GM19023 (cell line): ENCODE measurements around the gene FAM229A.

ENCODE experiments used
- ATAC-seq: cut with Tn5 transposase; IDR thresholded peaks from one replicate; pipeline ENCODE4 v1.9.1; 2021; ENCODE audit warnings: mild to moderate bottlenecking, moderate library complexity; ENCODE audit not compliant: unreplicated experiment

Gene FAM229A

DNA sequence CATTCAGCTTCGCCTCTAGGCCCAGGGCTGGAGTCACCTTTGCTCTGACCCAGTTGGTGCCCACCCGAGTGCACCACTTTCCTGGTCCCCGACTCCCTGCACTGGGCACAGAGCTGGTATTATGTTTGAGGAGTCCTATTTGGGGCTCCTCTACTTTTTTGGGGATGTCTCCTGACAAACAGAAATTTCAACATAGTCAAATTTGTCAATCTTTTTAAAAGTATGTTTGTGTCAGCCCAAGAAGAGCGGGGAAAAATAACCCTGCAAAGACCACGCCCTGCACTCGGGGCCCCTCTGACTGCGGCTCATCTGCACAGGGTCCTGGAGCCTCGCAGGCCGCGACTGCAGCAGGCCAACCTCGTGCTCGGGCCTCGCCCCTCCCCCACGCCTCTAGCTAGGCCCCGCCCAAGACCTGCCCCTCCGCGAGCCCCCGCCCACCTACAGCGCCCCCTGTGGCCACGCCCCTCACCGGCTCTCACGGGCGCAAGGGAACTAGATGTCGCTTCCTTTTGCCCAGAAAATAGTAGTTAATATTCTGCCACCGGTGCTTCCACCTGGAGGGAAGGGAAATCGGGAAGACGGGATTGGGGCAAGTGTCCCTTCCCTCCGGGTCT, 11.4 kb downstream of the FAM229A start:
- peak; percentile 39 for ATAC-seq

DNA sequence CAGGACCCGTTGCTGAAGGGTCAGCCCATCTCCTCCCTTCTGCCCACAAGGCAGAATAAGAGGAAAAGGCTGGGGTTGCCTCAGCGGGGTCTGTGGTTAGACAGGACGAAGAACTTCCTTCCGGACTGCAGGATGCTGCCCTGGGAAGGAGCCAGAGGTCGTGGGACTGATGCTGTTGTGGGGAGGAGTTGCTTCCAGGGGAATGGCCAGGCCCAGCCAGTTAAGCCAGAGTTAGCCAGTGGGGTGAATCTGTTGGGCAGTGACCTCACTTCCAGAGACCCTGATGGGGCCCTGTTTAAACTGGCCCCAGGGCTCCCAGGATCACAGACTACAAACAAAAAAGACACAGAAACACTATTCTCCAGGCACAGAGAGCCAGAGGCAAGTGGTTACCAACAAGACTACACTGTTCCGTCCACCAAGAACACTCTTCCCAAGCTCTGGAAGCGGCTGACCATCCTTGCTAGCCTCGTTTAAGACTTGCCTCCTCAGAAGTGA, 13.0 kb downstream of the FAM229A start:
- no peak for ATAC-seq

DNA sequence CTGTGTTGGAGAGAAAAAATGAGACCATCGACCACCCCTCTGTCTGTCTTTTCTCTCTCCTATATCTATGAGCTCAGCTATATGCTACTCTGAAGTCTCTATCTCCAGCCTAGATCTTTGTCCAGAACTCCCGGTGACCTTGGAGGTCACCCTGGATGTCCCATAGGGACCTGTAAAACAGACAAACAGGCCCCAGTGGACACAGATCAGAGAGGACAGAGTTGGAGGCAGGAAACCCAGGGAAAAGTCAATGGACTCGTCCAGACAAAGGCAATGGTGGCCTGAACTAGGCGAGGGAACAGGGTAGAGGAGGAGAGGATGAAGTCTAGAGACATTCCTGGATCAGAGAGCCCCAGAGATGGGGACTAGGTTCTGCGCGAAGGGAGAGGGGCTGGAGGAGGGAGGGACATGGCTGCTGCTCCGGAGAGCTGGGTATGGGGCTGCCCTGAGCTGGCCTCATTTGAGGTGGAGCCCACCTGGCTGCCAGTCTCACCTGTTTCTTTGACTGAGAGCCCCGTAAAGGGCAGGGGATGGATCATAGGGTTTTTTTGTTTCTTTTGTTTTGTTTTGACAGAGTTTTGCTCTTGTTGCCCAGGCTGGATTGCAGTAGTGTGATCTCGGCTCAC, 15.6 kb downstream of the FAM229A start:
- no peak for ATAC-seq

DNA sequence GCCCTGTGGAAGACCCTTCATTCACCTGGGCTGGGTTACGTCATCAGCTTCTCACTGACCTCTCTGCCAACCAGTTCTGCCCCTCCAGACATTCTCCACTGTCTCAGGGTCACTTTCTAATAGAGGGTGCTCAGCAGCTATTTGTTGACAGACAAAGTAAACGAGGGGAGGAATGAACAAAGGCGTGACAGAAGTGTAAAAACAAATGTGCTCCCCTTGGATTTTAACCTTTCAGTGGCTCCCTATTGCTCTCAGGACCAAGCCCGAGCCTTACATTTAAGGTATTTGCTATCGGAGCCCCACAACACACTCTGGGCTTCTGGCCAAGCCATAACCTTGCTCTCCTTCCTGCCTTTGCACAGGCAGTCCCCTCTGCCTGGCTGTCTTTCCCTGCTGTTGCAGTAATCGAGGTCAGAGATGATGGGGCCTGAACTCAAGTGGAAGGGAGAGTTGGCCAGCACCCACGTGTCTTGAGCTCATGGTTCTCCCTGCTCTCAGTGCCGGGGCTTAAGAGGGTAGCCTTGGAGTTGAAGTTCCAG, 16.9 kb downstream of the FAM229A start:
- ATAC-seq = no peak

DNA sequence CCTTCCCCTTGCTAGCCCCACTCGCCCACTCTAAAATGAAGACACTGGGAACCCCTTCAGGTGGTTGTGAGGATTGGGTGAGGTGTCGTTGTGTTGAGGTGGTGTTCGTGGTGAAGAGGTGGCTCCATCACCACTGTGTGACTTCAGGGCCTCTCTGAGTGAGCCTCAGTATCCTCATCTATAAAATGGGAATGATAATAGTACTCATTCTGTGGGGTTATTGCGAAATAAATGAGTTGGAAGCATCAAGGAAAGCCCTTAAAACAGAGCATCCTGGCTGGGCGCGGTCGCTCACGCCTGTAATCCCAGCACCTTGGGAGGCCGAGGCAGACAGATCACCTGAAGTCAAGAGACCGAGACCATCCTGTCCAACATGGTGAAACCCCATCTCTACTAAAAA, 19.6 kb downstream of the FAM229A start:
- no peak for ATAC-seq

DNA sequence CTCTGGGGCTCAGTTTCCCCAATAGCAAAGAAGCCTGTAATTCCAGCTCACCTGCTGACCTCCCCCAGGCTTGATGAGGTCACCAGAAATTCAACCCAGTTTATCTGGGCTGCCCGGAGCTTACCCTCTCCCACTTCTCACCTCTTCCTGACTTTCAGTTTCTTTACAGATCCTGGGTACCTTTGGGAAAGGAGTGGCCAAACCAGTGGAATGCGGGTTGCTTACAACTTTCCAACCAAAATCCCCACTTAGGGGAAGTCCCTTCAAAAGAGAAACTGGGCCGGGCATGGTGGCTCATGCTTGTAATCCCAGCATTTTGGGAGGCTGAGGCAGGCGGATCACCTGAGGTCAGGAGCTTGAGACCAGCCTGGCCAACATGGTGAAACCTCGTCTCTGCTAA, 20.3 kb downstream of the FAM229A start:
- no peak for ATAC-seq

DNA sequence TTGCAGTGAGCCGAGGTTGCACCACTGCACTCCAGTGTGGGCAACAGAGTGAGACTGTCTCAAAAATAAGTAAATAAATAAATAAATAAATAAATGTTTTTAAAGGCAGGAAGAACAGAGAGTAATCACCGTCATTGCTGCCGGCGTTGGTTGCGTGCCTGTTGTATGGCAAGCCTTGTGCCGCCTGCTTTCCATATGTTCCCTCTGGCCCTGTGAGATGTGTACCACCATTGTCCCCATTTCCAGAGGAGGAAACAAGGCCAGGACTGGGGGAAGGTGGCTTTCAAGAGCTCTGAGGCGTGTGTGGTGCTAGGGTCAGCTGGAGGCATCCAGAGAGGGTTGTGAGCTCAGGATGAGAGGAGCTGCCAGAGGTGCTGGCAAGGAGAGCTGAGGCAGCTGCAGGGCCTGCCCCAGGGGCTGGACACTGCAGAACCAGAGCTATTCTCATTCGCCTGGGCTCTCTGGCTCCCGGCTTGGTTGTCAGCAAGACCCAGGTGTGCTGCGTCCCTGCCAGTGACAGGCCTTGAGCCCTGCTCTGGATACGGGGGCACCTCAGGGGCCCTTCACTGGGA, 21.0 kb downstream of the FAM229A start:
- no peak for ATAC-seq

DNA sequence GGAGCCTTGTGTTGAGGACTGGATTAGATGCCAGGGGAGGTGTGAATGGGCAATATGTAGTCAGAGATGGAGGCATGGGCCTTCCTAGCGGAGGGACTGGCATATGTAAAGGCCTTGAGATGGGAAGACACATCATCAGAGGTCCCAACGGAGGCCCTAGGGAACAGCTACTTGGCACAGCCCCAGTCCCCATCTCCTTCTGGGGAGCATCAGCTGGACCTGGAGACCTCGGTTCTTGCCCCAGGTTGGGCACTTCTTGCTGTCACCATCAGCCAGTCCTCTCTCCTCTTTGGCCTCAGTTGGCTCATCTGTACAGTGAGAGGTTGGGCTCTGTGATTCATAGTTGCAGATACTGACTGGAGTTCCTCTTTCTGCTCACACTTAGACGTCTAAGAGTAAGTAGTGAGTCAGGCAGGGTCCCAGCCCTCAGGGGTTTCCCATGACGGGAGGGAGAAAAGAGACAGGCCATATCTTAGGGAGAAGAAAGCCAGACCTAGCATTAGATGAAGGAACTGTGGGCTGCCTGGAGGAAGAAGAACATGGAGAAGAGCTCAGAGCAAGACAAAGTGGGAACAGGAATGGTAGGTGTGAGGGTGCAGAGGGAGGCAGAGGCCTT, 22.8 kb downstream of the FAM229A start:
- no peak for ATAC-seq

DNA sequence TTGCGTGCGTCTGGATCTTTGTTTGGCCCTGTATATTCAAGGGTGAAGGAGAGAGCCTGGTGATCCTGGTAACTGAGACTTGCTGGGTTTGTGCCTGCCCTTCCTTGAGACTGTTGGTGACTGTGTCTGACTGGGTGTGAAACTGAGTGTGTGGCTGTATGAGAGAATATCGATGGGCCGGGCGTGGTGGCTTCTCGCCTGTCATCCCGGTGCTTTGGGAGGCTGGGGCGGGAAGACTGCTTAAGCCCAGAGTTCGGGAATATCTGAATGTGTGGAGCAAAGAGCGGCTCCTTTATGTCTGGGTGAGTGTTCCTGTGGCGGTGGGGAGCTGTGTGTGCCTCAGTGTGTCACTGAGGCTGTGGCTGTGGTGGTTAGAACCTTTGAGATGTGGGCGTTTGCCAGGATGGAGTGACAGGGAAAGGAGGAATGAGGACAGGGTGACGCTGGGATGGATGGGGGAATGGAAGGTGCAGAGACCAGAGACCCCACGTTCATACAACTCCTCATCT, 23.6 kb downstream of the FAM229A start:
- ATAC-seq = no peak

DNA sequence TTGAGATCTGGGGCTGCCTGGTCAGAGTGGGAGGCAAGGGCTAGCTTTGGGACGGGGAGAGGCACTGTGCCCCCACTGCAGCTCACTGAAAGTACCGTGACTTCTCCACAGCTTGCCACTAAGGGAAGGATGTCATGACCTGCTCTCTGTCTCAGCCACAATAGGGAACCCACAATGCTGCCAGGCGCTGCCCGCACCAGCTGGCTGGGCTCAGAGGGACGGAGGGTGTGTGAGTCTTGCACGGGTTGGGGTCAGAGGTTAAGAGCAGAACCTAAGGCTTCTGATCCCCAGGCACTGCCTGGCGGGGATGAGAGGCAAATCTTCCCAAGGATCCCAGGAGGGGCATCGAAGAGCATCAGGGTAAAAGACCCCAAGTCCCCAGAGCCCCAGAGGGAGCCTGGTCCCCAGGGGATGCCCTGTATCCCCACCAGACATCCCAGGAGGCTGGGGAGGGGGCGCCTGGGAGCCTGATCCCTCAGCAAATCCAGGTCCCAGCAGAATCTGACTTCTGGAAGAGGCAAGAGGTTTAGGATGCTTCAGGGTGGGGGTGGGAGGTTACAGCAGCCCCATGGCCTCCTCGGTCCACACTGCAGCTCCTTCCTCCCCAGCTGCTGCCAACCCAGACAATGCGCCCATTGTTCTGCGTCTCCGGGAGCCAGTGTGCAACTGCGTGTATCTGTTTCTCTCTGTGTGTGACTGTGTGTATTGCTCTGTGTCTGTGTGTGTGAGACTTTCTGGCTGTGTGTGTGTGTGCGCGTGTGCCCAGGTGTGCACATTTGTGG, 24.2 kb downstream of the FAM229A start:
- ATAC-seq = no peak

DNA sequence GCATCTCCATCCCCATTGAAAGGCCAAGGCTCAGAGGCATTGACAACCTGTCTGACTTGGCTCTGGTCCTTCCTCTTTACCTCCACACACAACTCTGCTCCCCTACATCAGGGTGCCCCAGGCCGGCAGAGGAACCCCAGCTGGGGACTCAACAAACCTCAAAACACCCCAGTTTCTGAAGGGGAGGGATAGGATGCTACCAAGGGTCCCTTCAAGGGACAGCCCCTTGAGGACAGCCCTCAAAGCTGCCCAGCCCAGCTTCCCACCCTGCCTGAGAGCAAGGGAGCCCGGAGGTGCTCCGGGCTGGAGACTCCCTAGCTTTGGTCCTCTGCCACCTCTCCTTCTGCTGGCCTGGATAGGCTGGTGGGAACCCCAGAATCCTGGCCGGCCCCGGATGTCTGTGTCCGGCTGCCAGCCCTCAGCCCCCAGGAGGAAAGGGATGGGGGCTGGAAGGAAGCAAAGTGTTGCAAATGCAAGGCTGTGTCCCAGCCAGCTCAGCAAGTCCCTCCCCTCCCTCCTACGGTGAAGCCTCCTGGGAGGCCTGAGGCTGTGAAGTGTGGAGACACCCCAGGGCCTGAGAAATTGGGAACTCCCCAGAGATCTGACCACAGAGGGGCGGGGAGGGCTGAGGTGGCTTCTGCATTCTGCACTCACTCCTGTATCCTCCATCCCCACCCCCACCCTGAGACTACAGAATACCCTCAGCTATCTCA, 25.2 kb downstream of the FAM229A start:
- ATAC-seq = no peak

DNA sequence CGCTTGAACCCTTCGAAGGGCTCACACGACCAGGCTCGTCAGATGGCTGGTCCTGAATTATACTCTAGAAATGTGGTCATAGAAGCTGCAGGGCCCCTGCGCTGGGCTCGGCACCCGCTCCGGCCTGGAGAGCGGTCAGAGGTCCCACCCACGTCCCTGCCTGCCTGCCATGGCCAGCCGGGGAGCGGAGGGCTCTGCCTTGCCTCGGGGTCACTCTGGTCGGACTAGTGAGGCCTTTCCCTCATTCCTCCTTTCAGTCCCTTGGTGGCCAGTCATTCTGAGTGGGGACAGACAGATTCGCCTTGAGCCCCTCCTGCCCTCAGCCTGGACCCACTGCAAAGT, 25.7 kb downstream of the FAM229A start:
- no peak for ATAC-seq

DNA sequence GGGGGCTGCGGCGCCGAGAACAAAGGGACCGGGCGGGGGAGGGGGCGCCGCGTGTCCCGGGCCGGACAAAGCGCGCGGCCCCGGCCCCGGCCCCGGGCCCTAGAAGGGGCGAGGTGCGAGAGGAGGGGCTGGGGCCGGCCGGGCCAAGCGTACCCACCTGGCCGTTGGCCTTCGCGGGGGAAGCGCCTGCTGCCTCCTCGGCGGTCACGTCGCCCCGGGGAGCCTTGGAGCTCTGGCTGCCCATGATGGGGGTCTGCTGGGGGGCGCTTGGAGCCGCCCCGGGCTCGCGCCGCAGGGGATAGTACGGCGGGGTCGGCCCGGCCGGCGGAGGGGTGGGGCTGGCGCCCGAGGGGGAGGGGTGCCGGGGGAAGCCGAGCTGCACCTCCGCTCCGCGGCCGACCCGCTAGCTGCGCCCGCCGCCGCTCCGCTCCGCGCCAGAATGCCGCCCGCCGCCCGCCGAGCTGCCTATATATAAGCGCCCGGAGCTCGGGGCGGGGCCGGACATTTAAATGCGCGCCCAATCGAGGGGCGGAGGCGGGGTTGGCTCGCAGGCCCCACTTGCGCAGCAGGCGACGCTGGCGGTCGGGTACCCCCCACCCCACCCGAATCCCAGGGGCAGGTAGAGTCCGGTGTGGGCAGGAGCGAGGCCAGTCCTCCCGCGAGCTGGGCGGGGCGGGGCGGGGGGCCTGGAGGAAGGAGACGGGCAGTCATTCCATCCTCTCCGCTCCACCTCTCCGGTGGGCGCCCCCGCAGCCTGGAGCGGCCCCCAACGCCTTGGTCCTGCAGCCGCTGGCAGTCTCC, 26.3 kb downstream of the FAM229A start, which contains the start of gene MARCKSL1:
Gene MARCKSL1 (minus strand): TSS at position 444 of the 801 bp plus-strand sequence. CDS start 200 bp downstream, at position 244.
- ATAC-seq = peak; percentile 39

DNA sequence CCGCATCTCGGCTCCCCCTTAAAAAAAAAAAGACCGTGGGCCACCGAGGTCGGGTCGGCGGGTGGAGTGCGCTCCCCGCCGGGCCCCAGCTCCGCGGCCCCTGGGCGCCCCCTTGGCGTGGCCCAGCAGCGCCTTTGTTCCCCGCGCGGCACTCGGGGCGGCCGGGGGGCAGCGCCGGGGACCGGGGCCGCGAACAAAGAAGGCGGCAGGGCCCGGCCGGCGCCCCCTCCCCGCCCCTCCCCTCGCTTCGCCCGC, 26.8 kb downstream of the FAM229A start:
- peak; percentile 1 for ATAC-seq

DNA sequence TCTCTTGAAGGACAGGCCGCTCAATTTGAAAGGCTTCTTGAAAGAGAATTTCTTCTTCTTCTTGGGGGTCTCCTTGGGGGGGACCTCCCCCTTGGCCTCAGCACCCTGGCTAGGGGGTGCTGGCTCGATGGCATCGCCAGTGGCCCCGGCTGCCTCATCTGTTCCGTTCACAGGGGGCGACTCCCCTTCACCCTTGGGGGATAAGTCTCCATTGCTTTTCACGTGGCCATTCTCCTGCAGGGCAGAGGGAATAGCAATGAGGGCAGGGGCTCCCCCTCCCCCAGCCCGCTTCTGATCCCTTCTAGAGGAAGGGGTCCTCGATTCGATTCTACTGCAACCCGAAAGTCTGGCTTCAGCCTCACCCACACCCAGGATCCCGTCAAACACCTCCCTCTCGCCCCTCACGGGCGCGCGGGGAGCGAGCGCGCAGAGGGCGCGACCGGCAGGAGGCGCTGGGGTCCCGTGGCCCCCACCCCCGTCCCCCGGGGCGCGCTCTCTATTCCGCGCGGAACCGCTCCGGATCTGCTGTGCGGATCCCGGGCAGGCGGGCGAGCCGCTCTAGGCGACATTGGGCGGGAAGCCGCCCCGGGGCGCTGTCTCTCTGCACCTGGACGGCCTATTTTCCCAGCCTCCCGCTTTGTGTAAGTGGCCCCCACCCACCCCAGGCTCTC, 27.3 kb downstream of the FAM229A start:
- peak; percentile 19 for ATAC-seq

DNA sequence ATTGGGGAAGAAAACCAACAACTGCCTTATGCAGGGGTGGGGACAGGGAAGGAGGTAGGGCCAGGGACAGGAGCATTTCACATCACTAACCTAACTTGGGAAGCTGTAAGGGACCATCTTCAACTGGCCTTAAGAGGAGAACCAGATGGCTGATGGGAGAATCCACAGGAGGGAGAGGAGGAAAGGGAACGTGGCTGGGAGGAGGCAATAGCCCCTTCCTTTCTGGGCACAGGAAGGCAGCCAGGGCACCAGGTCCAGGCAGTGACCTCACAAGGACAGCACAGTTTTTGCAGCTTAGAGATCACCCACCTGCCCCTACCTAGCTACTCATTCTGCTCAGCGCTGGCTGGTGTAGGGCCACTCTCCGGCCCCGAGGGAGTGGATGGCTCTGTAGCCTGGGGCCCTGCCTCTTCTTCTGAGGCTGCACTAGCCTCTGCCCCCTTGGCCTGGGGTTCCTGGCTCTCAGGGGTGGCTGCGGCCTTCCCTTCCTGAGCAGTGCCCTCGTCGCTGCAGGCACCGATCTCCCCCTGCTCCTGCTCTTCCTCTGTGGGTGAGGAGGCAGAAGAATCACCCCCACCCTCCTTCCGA, 27.9 kb downstream of the FAM229A start:
- ATAC-seq = no peak

DNA sequence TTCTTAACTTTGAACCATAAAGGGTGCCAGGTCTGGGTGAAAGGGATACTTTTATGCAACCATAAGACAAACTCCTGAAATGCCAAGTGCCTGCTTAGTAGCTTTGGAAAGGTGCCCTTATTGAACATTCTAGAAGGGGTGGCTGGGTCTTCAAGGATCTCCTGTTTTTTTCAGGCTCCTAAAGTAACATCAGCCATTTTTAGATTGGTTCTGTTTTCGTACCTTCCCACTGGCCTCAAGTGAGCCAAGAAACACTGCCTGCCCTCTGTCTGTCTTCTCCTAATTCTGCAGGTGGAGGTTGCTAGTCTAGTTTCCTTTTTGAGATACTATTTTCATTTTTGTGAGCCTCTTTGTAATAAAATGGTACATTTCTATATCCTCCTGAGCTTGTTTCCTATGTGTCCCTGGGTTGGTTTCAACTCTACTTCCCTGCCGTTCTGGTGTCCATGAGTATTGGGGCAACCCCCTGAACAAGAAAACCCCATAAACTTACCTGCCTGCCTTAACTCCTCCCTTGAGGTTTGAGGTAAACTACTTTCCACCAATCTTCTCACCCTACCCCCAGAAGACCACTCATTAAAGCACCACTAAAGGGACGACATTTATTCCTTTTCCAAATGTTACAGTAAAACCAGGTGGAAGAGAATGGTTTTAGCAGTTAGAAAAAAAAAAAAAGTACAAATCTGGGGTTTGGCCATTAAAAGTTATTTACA, 28.9 kb downstream of the FAM229A start:
- ATAC-seq = no peak
